ENCODE data around the gene PRKAG3.

GRCh38 chr2:218809515-218809914 lies 22.1 kb downstream of the PRKAG3 start:
- TF ChIP-seq CHD2 (IDR thresholded peaks at IDR 0.05; ENCODE audit: low read length, partially characterized antibody): no peak
- no peak for TF ChIP-seq CTCF (IDR thresholded peaks at IDR 0.05)
- no peak for TF ChIP-seq RFX5 (IDR thresholded peaks at IDR 0.05; ENCODE audit: low read length)
- TF ChIP-seq ELF1 (IDR thresholded peaks at IDR 0.05): no peak
- no peak for TF ChIP-seq RCOR1 (IDR thresholded peaks at IDR 0.05; ENCODE audit: low read length)
- TF ChIP-seq ZBTB33 (IDR thresholded peaks at IDR 0.05; ENCODE audit: borderline replicate concordance, low read depth): no peak
- no peak for TF ChIP-seq GABPA (IDR thresholded peaks at IDR 0.05; ENCODE audit: low read depth)
- TF ChIP-seq USF2 (IDR thresholded peaks at IDR 0.05; ENCODE audit: borderline replicate concordance, low read depth, low read length): no peak
- TF ChIP-seq NRF1 (IDR thresholded peaks at IDR 0.05; ENCODE audit: low read depth, low read length): no peak
- TF ChIP-seq TAF1 (IDR thresholded peaks at IDR 0.05; ENCODE audit: borderline replicate concordance, low read depth, low read length): no peak

All from SK-N-SH (cell line).